HUDEP-2 (cell line): ENCODE measurements around the gene IGFL4.
A peak's percentile ranks its signal among the peaks of the same experiment; 100 is the strongest.

Experiments
- DNase-seq, 76 experiments: peaks; one replicate each; lab custom pipeline; 2025; ENCODE audit not compliant: unreplicated experiment in 76 of 76; lab: John Stamatoyannopoulos, UW

The IGFL4 gene

DNA sequence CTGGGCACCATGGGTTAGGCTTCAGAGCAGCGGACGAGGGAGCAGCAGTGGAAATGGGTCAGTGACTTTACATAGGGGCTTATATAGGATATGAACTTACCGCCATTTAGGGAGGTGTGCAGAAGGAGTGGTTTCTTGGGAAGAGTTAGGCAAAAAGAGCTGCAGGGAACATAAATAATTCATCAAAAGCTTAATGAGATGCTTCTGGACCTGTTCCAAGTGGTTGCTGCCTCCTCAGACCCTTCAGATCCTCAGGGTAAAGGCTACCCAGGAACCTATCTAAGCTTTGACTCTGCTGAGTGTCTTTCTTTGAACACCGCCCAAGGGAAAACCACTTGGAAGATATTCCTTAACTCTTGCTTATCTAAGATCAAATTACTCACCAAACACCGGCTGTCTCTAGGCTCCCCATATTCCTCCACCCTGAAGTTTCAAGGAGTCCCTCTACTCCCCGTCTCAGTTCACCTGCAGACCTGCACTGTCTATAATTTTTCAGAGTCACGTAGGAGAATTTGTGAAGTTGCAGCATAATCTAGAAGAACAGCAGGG lies at the start of gene IGFL4:
TSS of gene IGFL4 (minus strand) at position 51 of the 549 bp plus-strand sequence. CDS start at position 11, 40 bp downstream.
- DNase-seq: no peak

GRCh38 chr19:46090444-46090843 lies 49.6 kb upstream of the IGFL4 start:
- no peak for DNase-seq

DNA sequence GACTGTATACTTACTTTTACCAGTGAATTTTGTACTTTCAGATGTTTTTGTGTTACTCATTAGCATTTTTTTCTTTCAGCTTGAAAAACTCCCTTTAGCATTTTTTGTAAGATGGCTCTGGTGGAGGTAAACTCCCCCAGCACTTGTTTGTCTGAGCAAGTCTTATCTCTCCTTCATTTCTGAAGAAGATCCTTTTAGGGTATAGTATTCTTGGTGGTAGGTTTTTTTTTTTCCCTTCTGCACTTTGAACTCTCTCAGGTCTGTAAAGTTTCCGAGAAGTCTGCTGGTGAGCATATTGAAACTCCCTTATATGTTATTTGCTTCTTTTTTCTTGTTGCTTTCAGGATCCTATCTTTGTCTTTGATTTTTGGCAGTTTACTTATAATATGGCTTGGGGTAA lies 48.6 kb upstream of the IGFL4 start:
- DNase-seq: no peak

DNA sequence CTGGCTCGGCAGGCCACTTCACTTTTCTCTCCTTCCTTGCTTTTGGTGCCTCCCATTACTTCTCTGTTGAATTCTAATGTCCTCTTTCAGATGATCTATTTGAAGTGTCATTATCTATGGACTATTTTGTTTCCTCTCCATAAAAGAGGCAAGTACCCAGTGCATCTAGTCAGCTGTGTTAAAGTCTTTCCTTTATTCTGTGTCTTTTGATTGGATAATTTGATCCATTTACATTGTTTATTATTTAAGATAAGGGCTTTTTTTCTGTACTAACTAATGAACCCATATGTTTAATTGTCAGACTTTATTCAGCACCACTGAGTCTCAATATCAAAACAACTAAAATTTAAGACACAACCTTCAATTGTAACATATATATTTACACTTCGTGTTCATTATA lies 47.3 kb upstream of the IGFL4 start:
- DNase-seq: no peak

GRCh38 chr19:46085888-46086287 lies 45.1 kb upstream of the IGFL4 start:
- DNase-seq: no peak

GRCh38 chr19:46082728-46083050 lies 41.9 kb upstream of the IGFL4 start:
- DNase-seq: no peak

DNA sequence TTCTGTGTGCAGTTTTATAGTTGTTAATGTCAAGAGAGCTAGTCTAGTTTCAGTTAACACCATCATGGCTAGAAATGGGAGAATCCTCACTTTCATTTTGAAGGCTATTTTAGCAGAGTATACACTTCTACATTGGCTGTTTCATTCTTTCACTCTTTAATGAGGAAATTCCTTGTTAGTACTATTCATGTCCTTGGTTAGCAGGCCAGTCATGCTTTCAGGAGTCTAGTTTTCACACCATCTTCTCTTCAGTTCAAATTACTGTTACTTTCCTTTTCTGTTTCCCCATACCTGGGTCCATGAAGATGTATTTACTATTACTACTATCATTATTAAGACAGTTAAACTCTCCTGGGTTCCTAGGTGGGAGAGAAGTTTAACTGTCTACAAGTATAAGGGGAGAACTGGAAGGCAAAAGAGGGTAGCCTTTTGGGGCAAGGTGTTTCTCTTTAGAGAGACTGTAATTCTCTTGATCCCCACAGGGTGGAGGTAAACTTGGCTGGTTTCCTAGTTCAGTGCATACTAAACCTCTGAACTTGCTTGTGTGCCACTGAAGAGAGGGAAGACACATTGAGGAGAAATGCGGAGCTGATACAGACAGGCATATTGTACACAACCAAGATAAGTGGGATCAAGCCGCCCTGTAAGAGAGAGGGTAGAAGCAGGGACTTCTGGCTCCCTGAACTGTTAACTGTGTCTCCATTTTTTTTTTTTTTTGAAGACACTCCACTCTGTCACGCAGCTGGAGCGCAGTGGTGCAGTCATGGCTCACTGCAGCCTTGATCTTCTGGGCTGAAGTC lies 41.3 kb upstream of the IGFL4 start:
- peak in 45 of 76 experiments; percentile 10 to 79 (median 41) for DNase-seq

DNA sequence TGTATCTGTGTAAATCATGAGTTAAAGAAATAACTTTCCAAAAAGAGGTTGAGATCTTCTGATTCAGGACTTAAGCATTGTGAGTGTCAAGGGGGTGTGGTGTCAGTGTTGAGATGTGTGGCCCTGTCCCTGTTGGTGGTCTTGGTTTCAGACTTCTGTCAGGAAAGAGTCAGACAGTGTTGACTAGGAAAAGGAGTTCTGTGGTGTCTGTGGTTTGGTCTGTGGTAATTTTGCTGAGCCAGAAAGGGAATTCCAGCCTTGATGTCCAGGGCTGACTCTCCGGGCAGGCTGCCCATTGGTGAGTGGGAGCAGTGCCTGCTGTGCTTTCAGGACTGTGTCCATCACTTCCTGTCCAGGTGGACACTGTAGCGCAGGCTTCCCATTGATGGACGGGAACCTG lies 39.8 kb upstream of the IGFL4 start:
- DNase-seq: no peak

DNA sequence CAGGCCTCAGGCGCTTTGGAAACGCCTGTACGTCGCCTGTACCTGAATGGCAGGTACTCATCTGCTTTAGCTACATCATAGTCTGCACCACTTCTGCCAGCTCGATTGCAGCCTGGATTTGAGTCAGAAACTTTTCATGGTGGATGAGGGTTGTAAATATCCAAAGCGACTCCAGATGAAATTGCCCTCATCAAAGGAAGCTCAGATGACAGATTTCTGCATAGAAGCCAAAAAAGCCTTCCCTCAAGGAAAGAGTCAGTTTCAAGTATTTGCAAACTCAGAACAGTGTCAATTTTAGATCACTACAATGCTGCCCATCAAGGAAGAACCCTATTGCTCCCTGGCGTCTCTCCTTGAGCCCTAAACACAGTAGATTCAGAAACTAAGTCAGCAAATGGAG lies 38.8 kb upstream of the IGFL4 start:
- DNase-seq: no peak

DNA sequence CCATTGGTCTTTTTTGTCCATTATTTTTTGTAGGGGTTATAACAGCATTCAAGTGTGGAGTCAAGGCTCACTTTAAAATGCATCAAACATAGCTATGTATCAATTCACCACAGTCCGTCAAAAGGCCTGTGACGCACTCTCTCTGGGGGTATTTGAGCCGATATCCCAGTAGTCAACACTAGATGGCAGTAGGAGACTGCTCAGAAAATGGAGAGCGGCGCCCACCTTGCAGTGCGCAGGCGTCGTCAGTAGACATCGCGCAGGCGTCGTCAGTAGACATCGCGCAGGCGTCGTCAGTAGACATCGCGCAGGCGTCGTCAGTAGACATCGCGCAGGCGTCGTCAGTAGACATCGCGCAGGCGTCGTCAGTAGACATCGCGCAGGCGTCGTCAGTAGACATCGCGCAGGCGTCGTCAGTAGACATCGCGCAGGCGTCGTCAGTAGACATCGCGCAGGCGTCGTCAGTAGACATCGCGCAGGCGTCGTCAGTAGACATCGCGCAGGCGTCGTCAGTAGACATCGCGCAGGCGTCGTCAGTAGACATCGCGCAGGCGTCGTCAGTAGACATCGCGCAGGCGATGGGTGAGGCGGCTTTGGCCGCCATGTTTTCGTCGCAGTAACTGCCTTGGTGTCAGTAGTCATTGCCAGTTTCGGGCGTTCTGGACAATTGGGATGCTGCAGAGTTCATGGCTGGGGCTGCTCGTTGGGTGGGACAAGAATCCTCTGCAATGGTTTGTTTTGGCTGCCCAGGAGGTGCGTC lies 38.0 kb upstream of the IGFL4 start:
- peak in 21 of 76 experiments; percentile 1 to 29 (median 8) for DNase-seq

DNA sequence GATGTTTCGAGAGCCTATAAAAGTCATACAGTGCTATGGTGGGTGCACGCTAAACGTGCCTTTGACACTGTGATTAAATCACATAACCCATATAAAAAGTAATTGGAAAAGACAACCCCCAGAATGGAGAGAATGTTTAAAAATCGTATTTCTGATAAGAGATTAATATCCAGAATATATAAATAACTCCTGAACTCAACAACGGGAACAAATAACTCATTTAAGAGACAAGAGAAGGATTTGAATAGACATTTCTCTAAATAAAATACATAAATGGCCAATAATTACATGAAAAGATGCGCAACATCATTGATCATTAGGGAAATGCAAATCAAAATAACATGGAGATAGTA lies 37.0 kb upstream of the IGFL4 start:
- peak in 1 of 76 experiments; percentile 13 for DNase-seq

DNA sequence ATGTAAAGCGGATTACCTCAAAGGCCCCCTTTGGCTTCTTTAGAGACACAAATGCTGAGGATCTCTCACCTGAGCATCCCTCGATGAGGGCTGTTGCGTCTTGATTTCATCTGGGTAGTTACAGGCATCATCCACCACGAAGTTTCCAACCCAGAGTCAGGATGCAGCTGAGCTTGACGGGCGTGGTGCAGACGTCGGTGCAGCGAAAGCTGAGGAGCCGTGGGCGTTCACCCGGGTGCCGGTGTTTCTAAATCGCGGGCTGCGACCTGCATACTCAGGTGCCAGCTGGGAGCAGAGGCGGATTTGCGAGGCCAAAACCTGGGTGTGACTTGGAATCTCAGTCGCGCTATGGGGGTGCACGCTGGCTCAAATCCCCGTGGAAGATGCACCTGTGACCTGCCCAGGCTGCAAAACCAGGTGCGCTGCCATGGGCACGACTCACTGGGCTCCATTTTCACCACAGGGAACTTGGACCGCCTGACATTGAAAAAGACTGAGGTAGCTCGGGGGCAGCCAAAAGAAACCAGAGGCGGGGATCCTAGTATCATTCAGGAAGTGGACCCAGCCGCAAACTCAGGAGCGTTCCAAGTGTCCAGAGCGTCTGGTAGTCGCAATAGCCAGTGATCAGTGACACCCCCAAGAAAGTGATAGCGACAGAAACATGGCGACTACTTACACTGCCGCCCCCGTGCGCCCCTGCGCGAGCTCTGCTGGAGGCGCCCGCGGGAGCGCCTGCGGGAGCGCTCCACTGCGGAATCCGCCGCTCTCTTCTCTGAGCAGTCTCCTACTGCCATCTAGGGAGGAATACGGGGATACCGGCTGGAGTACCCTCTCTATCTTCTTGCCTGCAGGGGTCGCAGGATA lies 36.4 kb upstream of the IGFL4 start:
- DNase-seq: peak in 60 of 76 experiments; percentile 8 to 78 (median 45)

DNA sequence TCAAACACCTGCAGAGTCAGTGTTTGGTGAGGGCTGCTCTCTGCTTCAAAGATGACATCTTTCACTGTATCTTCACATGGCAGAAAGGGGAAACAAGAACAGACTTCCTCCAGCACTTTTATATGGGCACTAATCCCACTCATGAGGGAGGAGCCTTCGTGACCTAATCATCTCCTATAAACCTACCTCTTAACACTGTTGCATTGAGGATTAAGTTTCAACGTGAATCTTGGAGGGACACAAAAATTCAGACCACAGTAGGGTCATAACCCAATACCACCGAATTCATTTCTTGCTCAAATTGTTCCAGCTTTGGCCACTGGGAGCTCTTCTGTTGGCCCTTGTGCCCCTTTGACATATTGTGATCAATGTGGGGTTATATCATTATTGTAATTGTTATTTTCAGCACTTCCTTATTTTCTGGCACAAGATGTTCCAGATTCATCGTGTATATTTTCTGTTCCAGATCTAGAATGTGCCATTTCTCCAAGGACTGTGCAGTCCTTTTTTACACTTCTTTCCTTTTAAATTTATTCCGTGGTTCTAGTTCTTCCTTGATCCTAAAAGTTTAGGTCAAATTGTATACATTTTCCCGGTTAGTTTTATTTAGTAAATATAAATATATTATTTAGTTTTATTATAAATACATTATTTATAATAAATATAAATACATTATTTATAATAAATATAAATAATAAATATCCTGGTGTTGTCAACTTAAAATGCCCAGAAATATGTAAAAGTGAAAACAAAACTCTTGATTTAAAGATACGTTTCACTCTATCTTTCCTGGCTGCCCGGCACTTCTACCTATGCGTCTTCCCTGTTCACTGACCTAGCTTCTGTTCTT lies 35.5 kb upstream of the IGFL4 start:
- DNase-seq: no peak

DNA sequence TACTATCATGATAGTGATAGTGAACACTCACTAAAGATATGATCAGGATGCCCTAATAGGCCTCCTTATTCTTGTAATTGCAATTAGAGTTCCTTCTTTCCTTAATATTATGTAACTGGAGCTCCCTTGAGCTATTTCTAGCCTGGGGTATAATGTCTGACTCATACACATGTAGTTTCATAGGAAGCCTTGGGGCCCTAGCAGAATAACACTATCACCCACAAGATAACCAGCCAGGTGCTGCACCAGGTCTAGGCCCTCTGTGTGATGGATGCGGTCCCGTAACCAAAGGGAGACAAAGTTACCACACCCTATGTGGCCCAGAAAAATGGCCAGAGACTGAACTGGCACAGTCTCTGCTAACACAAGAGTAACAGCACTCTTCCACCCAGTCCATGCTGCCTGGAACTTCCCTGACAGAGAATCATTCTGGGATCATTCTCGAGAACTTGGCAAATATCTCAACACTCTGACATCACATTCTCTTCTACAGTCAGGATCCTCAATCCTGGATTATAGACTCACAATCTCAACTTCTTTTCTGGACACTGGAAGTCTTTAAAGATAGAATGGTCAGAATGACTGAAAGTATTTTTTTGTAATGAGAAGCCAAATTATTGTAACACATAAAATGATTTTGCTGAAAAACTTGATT lies 32.6 kb upstream of the IGFL4 start:
- no peak for DNase-seq

DNA sequence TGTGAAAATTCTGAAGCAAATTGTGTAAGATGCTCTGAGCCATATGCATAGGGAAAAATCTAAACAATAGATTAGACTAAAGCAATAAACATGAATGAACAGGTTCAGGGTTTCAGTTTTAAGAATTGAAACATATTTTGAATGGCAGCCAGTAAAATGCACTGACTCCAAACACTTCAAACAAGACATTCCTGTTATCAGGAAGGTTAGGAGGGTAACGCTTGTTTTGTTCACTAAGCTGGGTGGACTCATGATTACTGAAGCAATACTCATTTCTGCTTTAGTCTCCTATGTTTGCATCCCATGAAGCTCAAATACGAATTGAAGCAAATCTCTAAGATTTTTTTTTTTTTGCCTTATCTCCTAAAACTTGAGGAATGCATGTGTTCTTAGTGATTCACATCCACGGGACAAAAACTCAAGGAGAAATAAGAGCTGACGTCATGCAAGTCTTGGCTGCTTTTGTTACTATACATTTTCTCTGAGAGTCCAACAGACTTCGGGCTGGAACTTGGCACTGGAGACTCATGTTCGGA lies 29.1 kb upstream of the IGFL4 start:
- DNase-seq: no peak

DNA sequence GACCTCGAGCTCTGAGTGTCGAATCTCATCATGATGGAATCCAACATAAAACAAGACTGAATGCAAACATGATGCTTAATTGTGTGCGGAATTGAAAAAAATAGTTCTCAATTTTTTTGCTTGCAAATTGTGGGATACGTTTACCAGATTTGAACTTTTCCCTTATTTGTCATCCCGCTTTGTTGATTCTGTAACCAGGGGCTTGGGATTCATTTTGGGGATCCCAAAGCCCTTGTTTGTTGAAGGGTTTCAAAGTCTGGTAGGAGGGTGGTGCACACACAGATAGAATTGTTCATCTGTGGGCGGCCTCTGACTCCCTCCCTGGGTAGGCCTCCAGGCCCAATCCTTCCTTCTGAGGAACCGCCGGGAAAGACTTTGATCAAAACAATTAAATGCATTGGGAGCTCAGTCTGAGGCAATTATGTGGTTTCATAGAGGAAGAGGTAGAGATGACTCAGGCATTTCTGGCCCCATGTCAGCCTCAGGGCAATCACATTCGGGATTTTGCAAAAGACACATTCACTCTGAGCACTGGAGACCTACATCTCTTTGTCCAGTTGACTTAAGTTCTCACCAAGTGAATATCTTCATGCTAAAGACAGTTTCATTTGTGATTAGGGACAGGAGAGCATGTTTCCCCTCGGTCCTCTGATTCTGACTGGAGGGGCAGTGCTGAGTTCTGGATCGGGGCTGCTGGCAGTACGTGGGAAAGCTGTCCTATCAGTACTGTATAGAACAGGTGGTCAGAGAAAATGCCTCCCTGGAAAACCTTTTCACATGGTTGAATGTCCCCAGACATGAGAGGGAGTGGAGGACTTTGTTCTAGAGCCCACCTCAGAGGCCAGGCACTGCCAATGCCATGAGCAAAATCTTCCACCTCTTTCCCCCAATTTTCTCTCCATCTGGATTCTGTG lies 27.8 kb upstream of the IGFL4 start:
- DNase-seq: no peak

GRCh38 chr19:46067691-46068090 lies 26.9 kb upstream of the IGFL4 start:
- DNase-seq: no peak

DNA sequence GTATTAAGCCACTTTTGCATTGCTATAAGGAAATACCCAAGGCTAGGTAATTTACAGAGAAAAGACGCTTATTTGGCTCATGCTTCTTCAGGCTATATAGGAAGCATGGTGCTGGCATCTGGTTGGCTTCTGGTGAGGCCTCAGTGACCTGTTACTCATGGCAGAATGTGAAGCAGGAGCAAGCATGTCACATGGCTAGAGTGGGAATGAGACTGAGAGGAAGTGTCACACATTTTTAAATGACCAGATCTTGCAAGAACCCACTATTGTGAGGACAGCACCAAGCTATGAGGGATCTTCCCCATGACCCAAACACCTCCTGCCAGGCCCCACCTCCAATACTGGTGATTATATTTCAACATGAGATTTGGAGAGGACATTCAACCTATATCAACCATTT lies 25.7 kb upstream of the IGFL4 start:
- DNase-seq: no peak
